Activated CD8-positive, alpha-beta T cell treated with anti-CD3 and anti-CD28 coated beads for 36 hours (primary cell): ENCODE data around the gene NMRK2. TPM values are rescaled to one million over a fixed set of nuclear protein-coding genes. Genes with fewer than 3 reads are reported as not detected.

ENCODE experiments used
- ATAC-seq: fragments of 200-7000 bp; cut with Tn5 transposase; one replicate; pipeline ENCODE4 v1.10.0; 2021; ENCODE audit warnings: mild to moderate bottlenecking, moderate library complexity
- CTCF ChIA-PET: fragments of 350-600 bp; sonication (Branson Sonifier 250); formaldehyde crosslinking; loops from one replicate; lab custom pipeline; 2021; ENCODE audit warnings: antibody characterized with exemption; lab: Charles Lee
- POLR2A ChIA-PET: fragments of 350-600 bp; sonication (Branson Sonifier 250); formaldehyde crosslinking; loops from one replicate; lab custom pipeline; 2021; ENCODE audit warnings: antibody characterized with exemption; lab: Charles Lee
- DNase-seq: peaks from one replicate; pipeline ENCODE4 v3.0.0-alpha.2; 2020
- H3K27ac Mint-ChIP-seq: one replicate; pipeline ENCODE4 v1.8.0; 2021; ENCODE audit warnings: mild to moderate bottlenecking, mixed read lengths
- H3K27me3 Mint-ChIP-seq: one replicate; pipeline ENCODE4 v1.8.0; 2021; ENCODE audit warnings: mixed read lengths
- H3K36me3 Mint-ChIP-seq: one replicate; pipeline ENCODE4 v1.8.0; 2021; ENCODE audit warnings: low read depth, mixed read lengths
- H3K4me1 Mint-ChIP-seq: one replicate; pipeline ENCODE4 v1.8.0; 2021; ENCODE audit warnings: low read depth, mixed read lengths
- H3K4me3 Mint-ChIP-seq: one replicate; pipeline ENCODE4 v1.8.0; 2021; ENCODE audit warnings: mild to moderate bottlenecking, moderate library complexity, mixed read lengths
- H3K9me3 Mint-ChIP-seq: one replicate; pipeline ENCODE4 v1.8.0; 2021; ENCODE audit warnings: mixed read lengths
- intact Hi-C: fragments of 100-400 bp; cut with micrococcal nuclease; formaldehyde crosslinking; loops from one replicate; pipeline ENCODE4 v1.10.0; 2022
- microRNA-seq: library from miRNA; unstranded; fragments of <30 nt; microRNA quantifications from one replicate; pipeline ENCODE4 v1.2.0, GENCODE V29; 2022; ENCODE audit warnings: borderline microRNAs expressed, borderline replicate concordance
- total RNA-seq, 2 experiments: library from RNA; stranded (reverse); gene quantifications; one replicate each; pipeline ENCODE4 v1.2.3, GENCODE V29; 2021
- TF ChIP-seq, protein P1 (sequence below): fragments of 200-600 bp; IDR thresholded peaks from one replicate; pipeline ENCODE4 v1.8.0; 2022; ENCODE audit warnings: antibody characterized with exemption, mild to moderate bottlenecking

NMRK2 gene
- total RNA-seq, 2 experiments from 2014 or later, result not detected

DNA sequence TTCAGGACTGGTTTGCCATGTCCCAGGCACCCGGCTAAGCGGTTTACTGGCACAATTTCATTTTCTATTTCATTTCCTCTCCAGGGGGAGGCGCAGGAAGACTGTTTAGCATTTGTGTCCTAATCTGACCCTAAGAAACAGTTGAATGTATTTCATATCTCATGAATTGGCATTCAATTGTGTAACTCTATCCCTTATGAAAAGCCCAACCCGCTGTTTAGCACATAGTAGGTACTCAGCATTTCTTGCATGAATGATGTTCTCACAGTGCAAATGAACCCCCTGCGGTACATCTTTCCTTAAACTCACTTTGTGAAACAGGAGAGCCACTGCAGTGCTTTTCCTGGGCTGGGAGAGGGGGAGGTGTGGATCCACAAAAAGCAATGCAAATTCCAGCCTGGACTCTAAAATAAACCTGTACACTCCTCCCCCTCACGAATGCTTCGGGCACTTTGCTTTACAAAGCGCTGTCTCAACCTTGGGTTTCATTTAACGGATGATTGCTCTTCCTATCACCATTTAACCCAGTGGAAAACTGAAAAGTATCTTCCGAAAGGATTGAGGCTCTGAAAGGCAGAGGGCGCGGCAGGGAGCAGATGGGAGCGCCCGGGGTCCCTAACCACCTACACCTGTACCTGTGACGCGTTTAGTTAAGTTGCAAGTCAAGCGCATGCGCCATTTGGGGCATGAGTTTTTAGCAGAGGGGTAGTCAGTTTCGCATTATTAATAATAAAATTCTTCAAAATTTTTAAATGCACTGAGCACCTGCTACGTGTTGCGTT, 53.6 kb downstream of the NMRK2 start:
- DNase-seq (peak; percentile 75), ATAC-seq (peak; percentile 40)
- TF ChIP-seq, protein P1, sequence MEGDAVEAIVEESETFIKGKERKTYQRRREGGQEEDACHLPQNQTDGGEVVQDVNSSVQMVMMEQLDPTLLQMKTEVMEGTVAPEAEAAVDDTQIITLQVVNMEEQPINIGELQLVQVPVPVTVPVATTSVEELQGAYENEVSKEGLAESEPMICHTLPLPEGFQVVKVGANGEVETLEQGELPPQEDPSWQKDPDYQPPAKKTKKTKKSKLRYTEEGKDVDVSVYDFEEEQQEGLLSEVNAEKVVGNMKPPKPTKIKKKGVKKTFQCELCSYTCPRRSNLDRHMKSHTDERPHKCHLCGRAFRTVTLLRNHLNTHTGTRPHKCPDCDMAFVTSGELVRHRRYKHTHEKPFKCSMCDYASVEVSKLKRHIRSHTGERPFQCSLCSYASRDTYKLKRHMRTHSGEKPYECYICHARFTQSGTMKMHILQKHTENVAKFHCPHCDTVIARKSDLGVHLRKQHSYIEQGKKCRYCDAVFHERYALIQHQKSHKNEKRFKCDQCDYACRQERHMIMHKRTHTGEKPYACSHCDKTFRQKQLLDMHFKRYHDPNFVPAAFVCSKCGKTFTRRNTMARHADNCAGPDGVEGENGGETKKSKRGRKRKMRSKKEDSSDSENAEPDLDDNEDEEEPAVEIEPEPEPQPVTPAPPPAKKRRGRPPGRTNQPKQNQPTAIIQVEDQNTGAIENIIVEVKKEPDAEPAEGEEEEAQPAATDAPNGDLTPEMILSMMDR, result peak; percentile 75
- Mint-ChIP-seq H3K27me3 (no peaks in the 10 kb centered on the region), H3K36me3 (peaks cover 42% of the 10 kb centered on the region), H3K4me3 (peak overlapping the region; percentile 94), H3K9me3 (peaks cover 2% of the 10 kb centered on the region), H3K27ac (peak overlapping the region; percentile 95), H3K4me1 (peaks cover 47% of the 10 kb centered on the region)
- POLR2A ChIA-PET, result interaction anchor here (1.9 to 7.8 kb wide), 9 partner anchors 8 to 225 kb away, joined by 7 to 131 read pairs (median 12); partner anchors contain the start of genes APBA3, DAPK3, MRPL54 and PIAS4
- CTCF ChIA-PET, result interaction anchor here (1.0 to 2.5 kb wide), 8 partner anchors 11 to 216 kb away, joined by 3 to 17 read pairs (median 4); partner anchors contain the start of genes DAPK3 and PIAS4
- intact Hi-C loops, result loop anchor here (5.0 kb wide), 1 partner anchor 131 kb away; no protein-coding TSS in a partner anchor

DNA sequence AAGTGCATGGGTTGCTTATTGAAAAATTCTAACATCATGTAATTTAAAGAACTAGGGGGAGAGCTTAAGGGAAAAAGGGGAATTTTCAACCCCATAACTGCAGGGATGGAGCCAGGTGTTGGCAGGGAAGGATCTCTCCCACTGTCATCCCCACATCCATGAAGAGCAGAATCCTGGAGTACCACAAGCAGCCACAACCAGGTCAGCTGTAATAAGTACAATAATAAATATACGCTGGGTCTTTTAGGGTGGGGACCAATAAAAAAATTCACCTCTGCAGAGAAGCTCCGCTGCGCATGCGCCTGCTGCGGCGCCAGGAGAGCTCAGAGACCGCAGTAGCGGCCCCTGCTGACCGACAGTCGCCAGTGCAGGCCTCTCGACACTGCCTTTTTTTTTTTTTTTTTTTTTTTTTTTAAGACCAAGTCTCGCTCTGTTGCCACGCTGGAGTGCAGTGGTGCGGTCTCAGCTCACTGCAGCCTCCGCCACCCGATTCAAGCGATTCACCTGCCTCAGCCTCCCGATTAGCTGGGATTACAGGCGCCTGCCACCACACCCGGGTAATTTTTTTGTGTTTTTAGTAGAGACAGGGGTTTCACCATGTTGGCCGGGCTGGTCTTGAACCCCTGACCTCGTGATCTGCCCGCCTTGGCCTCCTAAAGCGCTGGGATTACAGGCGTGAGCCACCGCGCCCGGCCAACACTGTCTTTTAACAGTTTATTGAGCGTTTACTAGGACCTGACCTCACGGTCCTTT, 54.9 kb downstream of the NMRK2 start:
- TF ChIP-seq, protein P1, result peak; percentile 85
- no peaks in the 10 kb centered on the region for H3K27me3 Mint-ChIP-seq
- peaks cover 2% of the 10 kb centered on the region for H3K9me3 Mint-ChIP-seq
- H3K4me3 Mint-ChIP-seq, result peak overlapping the region; percentile 94
- intact Hi-C loops, result loop anchor here (5.0 kb wide), 1 partner anchor 130 kb away; no protein-coding TSS in a partner anchor
- H3K36me3 Mint-ChIP-seq, result peaks cover 28% of the 10 kb centered on the region
- H3K27ac Mint-ChIP-seq, result peak overlapping the region; percentile 85
- peaks cover 34% of the 10 kb centered on the region for H3K4me1 Mint-ChIP-seq
- ChIA-PET CTCF (interaction anchor here (0.7 to 1.8 kb wide), 17 partner anchors 9 to 266 kb away, joined by 3 to 12 read pairs (median 5); partner anchors contain the start of genes APBA3, DAPK3, MRPL54 and PIAS4), POLR2A (interaction anchor here (0.6 to 4.3 kb wide), 9 partner anchors 8 to 312 kb away, joined by 3 to 19 read pairs (median 6); partner anchors contain the start of genes DAPK3, MRPL54 and PIAS4)
- ATAC-seq (peak; percentile 63), DNase-seq (peak; percentile 94)

DNA sequence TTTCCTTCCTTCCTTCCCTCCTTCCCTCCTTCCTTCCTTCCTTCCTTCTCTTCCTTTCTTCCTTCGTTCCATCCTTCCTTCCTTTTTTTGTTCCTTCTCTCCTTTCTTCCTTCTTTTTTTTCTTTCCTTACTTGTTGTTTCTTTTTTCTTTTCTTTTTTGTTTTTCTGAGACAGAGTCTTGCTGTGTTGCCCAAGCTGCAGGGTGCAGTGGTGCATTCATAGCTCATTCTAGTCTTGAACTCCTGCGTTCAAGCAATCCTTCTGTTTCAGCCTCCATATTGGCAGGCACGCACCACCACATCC, 57.9 kb downstream of the NMRK2 start:
- TF ChIP-seq, protein P1, result no peak
- ChIA-PET CTCF (interaction anchor here (0.9 to 2.6 kb wide), 4 partner anchors 10 to 216 kb away, joined by 3 to 9 read pairs (median 4); partner anchors contain the start of gene PIAS4), POLR2A (interaction anchor here (1.2 to 4.3 kb wide), 5 partner anchors 11 to 228 kb away, joined by 3 to 19 read pairs (median 3); partner anchors contain the start of genes DAPK3, MRPL54 and PIAS4)
- intact Hi-C loops, result no loop called here
- peaks cover 2% of the 10 kb centered on the region for H3K9me3 Mint-ChIP-seq
- peak overlapping the region; percentile 39 for H3K4me3 Mint-ChIP-seq
- no peaks in the 10 kb centered on the region for H3K27me3 Mint-ChIP-seq
- H3K36me3 Mint-ChIP-seq, result peaks cover 2% of the 10 kb centered on the region
- peaks cover 20% of the 10 kb centered on the region for H3K4me1 Mint-ChIP-seq
- ATAC-seq, result no peak
- DNase-seq, result no peak
- peak overlapping the region; percentile 75 for H3K27ac Mint-ChIP-seq

Small RNA genes lying within 50 kb of the gene (microRNA-seq; reads per million reads assigned to microRNA genes)
- not detected for gene MIR637

Other genes starting within 250 kb of the NMRK2 start
- gene PIP5K1C, start 232.6 kb upstream of the NMRK2 start, total RNA-seq, result 10 to 100 TPM; 20.4 to 22.2 TPM
- 1 to 10 TPM in 1 of 2 experiments, under 1 TPM in 1; 0.69 to 2.4 TPM for gene TJP3, start 224.7 kb upstream of the NMRK2 start, total RNA-seq
- gene APBA3, start 171.4 kb upstream of the NMRK2 start, total RNA-seq, result 10 to 100 TPM; 28.0 to 29.1 TPM
- gene MRPL54, start 170.4 kb upstream of the NMRK2 start, total RNA-seq, result 10 to 100 TPM; 47.4 to 50.9 TPM
- not detected for gene RAX2, start 160.8 kb upstream of the NMRK2 start, total RNA-seq
- 10 to 100 TPM; 37.6 to 39.6 TPM for gene MATK, start 146.7 kb upstream of the NMRK2 start, total RNA-seq
- gene ZFR2, start 64.0 kb upstream of the NMRK2 start, total RNA-seq, result under 1 TPM in 1 of 2 experiments, not detected in 1; 0.23 TPM
- gene ATCAY, start 52.4 kb upstream of the NMRK2 start, total RNA-seq, result not detected
- gene DAPK3, start 38.0 kb downstream of the NMRK2 start, total RNA-seq, result 10 to 100 TPM; 27.2 to 27.5 TPM
- gene EEF2, start 52.4 kb downstream of the NMRK2 start, total RNA-seq, result 1,000 to 10,000 TPM; 3,533 to 3,625 TPM
- gene PIAS4, start 74.7 kb downstream of the NMRK2 start, total RNA-seq, result 10 to 100 TPM; 22.2 TPM
- 10 to 100 TPM; 46.6 TPM for gene ZBTB7A, start 133.8 kb downstream of the NMRK2 start, total RNA-seq
- gene MAP2K2, start 191.1 kb downstream of the NMRK2 start, total RNA-seq, result 100 to 1,000 TPM; 141 to 145 TPM
- gene CREB3L3, start 220.6 kb downstream of the NMRK2 start, total RNA-seq, result not detected
- gene SIRT6, start 249.5 kb downstream of the NMRK2 start, total RNA-seq, result 10 to 100 TPM; 26.9 to 28.3 TPM
- gene ANKRD24, start 249.6 kb downstream of the NMRK2 start, total RNA-seq, result 1 to 10 TPM; 1.6 to 1.8 TPM